Ishikawa (cell line): ENCODE data around the gene PABPN1L.

Experiments used
- CEBPB ChIP-seq: IDR thresholded peaks from 2 replicates; pipeline ENCODE4 v1.6.1; 2012
- CREB1 ChIP-seq: IDR thresholded peaks from 2 replicates; pipeline ENCODE4 v1.6.1; 2012; ENCODE audit warnings: low read depth
- EGR1 ChIP-seq: IDR thresholded peaks from 2 replicates; pipeline ENCODE4 v1.6.1; 2012
- EP300 ChIP-seq: IDR thresholded peaks from 2 replicates; pipeline ENCODE4 v1.6.1; 2012; ENCODE audit warnings: borderline replicate concordance
- FOXM1 ChIP-seq: IDR thresholded peaks from 2 replicates; pipeline ENCODE4 v1.6.1; 2012; ENCODE audit warnings: low read depth, borderline replicate concordance
- MAX ChIP-seq: IDR thresholded peaks from 2 replicates; pipeline ENCODE4 v1.6.1; 2012
- NFIC ChIP-seq: IDR thresholded peaks from 2 replicates; pipeline ENCODE4 v1.6.1; 2012
- RAD21 ChIP-seq: IDR thresholded peaks from 2 replicates; pipeline ENCODE4 v1.6.1; 2012; ENCODE audit warnings: low read depth
- TAF1 ChIP-seq: IDR thresholded peaks from 2 replicates; pipeline ENCODE4 v1.6.1; 2012; ENCODE audit warnings: low read depth, mild to moderate bottlenecking
- TCF12 ChIP-seq: IDR thresholded peaks from 2 replicates; pipeline ENCODE4 v1.6.1; 2012; ENCODE audit warnings: low read depth
- USF1 ChIP-seq: IDR thresholded peaks from 2 replicates; pipeline ENCODE4 v1.6.1; 2012
- YY1 ChIP-seq: IDR thresholded peaks from 2 replicates; pipeline ENCODE4 v1.6.1; 2012; ENCODE audit warnings: low read depth
- TF ChIP-seq, protein P1 (sequence below): IDR thresholded peaks from 2 replicates; pipeline ENCODE4 v1.6.1; 2012; ENCODE audit warnings: low read depth, mild to moderate bottlenecking

DNA sequence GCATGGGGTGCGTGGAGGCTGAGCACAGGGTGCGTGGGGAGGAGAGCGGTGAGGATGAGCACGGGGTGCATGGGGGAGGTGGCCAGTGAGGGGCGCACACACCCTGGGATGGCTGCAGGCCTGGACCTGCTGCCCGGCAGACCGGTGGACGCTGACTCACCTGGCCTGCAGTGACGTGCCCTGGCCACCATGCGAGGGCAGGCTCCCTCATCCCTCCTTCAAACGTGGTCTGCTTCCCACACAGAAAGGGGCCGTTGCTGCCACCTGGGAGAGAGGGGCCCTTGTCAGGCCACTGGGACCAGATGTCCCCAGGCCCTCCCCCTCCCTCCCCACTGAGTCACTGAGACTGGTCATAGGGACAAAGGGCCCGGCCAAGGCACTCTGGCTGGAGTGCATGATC, 34.6 kb downstream of the PABPN1L start:
- TF ChIP-seq USF1, result no peak
- TF ChIP-seq EGR1, result no peak
- TF ChIP-seq TAF1, result no peak
- TF ChIP-seq, protein P1, sequence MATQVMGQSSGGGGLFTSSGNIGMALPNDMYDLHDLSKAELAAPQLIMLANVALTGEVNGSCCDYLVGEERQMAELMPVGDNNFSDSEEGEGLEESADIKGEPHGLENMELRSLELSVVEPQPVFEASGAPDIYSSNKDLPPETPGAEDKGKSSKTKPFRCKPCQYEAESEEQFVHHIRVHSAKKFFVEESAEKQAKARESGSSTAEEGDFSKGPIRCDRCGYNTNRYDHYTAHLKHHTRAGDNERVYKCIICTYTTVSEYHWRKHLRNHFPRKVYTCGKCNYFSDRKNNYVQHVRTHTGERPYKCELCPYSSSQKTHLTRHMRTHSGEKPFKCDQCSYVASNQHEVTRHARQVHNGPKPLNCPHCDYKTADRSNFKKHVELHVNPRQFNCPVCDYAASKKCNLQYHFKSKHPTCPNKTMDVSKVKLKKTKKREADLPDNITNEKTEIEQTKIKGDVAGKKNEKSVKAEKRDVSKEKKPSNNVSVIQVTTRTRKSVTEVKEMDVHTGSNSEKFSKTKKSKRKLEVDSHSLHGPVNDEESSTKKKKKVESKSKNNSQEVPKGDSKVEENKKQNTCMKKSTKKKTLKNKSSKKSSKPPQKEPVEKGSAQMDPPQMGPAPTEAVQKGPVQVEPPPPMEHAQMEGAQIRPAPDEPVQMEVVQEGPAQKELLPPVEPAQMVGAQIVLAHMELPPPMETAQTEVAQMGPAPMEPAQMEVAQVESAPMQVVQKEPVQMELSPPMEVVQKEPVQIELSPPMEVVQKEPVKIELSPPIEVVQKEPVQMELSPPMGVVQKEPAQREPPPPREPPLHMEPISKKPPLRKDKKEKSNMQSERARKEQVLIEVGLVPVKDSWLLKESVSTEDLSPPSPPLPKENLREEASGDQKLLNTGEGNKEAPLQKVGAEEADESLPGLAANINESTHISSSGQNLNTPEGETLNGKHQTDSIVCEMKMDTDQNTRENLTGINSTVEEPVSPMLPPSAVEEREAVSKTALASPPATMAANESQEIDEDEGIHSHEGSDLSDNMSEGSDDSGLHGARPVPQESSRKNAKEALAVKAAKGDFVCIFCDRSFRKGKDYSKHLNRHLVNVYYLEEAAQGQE, result no peak
- TF ChIP-seq MAX, result no peak
- no peak for TF ChIP-seq EP300
- no peak for TF ChIP-seq YY1
- TF ChIP-seq RAD21, result no peak
- TF ChIP-seq TCF12, result no peak
- no peak for TF ChIP-seq FOXM1
- TF ChIP-seq NFIC, result no peak
- TF ChIP-seq CREB1, result no peak
- TF ChIP-seq CEBPB, result no peak
